T-cell (primary cell): ENCODE results near the gene MAPK8IP1. TPM values are rescaled to one million over a fixed set of nuclear protein-coding genes. Genes with fewer than 3 reads are reported as not detected.

ENCODE experiments used
- ATAC-seq, 4 experiments: fragments of 200-7000 bp in 3 of 4; fragments of 150-1000 bp in 1 of 4; cut with Tn5 transposase; replicated peaks in 1 of 4; 1 replicate in 3 of 4; 2 replicates in 1 of 4; pipeline ENCODE4 v1.10.0; 2021; ENCODE audit warnings: moderate library complexity in 3 of 4, mild to moderate bottlenecking in 2 of 4, moderate number of reproducible peaks in 1 of 4
- CTCF ChIA-PET, 2 donors: fragments of 300-600 bp; sonication (Branson Sonifier 250); formaldehyde crosslinking; loops; one replicate each; lab custom pipeline; 2022; ENCODE audit warnings: antibody characterized with exemption in 2 of 2; lab: Charles Lee
- POLR2A ChIA-PET, 2 donors: fragments of 300-600 bp; sonication (Branson Sonifier 250); formaldehyde crosslinking; loops; one replicate each; lab custom pipeline; 2022; ENCODE audit warnings: antibody characterized with exemption in 2 of 2; lab: Charles Lee
- DNase-seq, 35 experiments: peaks; one replicate each; pipeline versions ENCODE4 v3.0.0 to v3.0.0-alpha.2; 2013 to 2023
- H3K27ac ChIP-seq: one replicate; pipeline ENCODE4 v1.5.1; 2013; ENCODE audit warnings: low read length
- H3K27me3 ChIP-seq, 2 experiments: replicated peaks in 1 of 2; 1 replicate in 1 of 2; 2 replicates in 1 of 2; pipeline versions ENCODE4 v1.6.1 to v1.7.0; 2013; ENCODE audit warnings: low read length in 1 of 2, mixed read lengths in 1 of 2; ENCODE audit not compliant: control insufficient read depth in 2 of 2, insufficient read depth in 2 of 2; ENCODE audit errors: extremely low read depth in 1 of 2
- H3K36me3 ChIP-seq, 2 donors: 1 replicate in 1 of 2; 2 replicates in 1 of 2; pipeline versions ENCODE4 v1.6.1 to v1.7.0; 2013; ENCODE audit warnings: low read length in 1 of 2; ENCODE audit not compliant: control insufficient read depth in 2 of 2, insufficient read depth in 1 of 2; ENCODE audit errors: extremely low read depth in 1 of 2
- H3K4me1 ChIP-seq, 2 experiments: 1 replicate in 1 of 2; 2 replicates in 1 of 2; pipeline versions ENCODE4 v1.6.1 to v1.7.0; 2013; ENCODE audit warnings: low read length in 2 of 2, mixed read lengths in 1 of 2; ENCODE audit not compliant: insufficient read depth in 2 of 2, control insufficient read depth in 1 of 2; ENCODE audit errors: extremely low read depth in 1 of 2
- H3K4me3 ChIP-seq, 2 donors: 1 replicate in 1 of 2; 2 replicates in 1 of 2; pipeline versions ENCODE4 v1.5.1 to v1.7.0; 2013; ENCODE audit warnings: mild to moderate bottlenecking in 2 of 2, low read length in 1 of 2, moderate library complexity in 1 of 2; ENCODE audit not compliant: control insufficient read depth in 1 of 2; ENCODE audit errors: extremely low read depth in 1 of 2
- H3K9me3 ChIP-seq: 2 replicates; pipeline ENCODE4 v1.7.0; 2013
- H3K27ac Mint-ChIP-seq, 2 donors: one replicate each; pipeline ENCODE4 v1.8.0; 2020 to 2021; ENCODE audit warnings: mild to moderate bottlenecking in 2 of 2, mixed read lengths in 2 of 2
- H3K27me3 Mint-ChIP-seq, 2 donors: one replicate each; pipeline ENCODE4 v1.8.0; 2021 to 2022; ENCODE audit warnings: mixed read lengths in 2 of 2
- H3K36me3 Mint-ChIP-seq: one replicate; pipeline ENCODE4 v1.8.0; 2021; ENCODE audit warnings: mixed read lengths
- H3K4me1 Mint-ChIP-seq, 3 donors: one replicate each; pipeline ENCODE4 v1.8.0; 2020 to 2022; ENCODE audit warnings: mixed read lengths in 3 of 3, mild to moderate bottlenecking in 1 of 3
- H3K4me3 Mint-ChIP-seq, 3 donors: one replicate each; pipeline ENCODE4 v1.8.0; 2020 to 2022; ENCODE audit warnings: mild to moderate bottlenecking in 3 of 3, mixed read lengths in 3 of 3, moderate library complexity in 3 of 3
- H3K9me3 Mint-ChIP-seq, 3 donors: one replicate each; pipeline ENCODE4 v1.8.0; 2020 to 2022; ENCODE audit warnings: mixed read lengths in 3 of 3
- WGBS: methylation state at CpG from one replicate; pipeline ENCODE4 v1.1.5; 2013; ENCODE audit warnings: missing lambda C conversion rate; ENCODE audit not compliant: insufficient coverage; 5-methylcytosine and 5-hydroxymethylcytosine counted together
- total RNA-seq, 35 experiments: library from RNA in 6 of 35; stranded (reverse) in 6 of 35; fragments of 120-200 nt in 1 of 35; gene quantifications; one replicate each; pipeline versions ENCODE4 v1.2.1 to v1.2.4 and lab custom pipeline; 2013 to 2026

The MAPK8IP1 gene
- total RNA-seq, 5 donors from 2014 or later (not counting 1 experiment from before 2014, with no cell fraction given): 0.90 to 9.9 (median 1.8) TPM

DNA sequence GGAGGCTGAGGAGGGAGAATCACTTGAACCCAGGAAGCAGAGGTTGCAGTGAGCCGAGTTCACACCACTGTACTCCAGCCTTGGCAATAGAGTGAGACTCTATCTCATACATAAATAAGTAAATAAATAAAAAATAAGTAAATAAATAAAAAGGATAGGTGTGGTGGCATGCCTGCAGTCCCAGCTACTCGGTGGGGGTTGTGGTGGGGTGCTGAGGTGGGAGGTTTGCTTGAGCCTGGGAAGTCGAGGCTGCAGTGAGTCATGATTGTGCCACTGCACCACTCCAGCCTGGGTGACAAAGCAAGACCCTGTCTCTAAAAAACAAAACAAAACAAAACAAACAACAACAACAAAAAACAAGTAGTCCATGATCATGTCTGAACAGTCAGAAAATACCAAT lies 40.1 kb downstream of the MAPK8IP1 start:
- no CpG with 5 or more reads among the region's 3 CpGs for WGBS
- Histone ChIP-seq H3K27ac (no peak overlapping the region), H3K36me3 (no peaks in the 10 kb centered on the region), H3K4me3 (no peak overlapping the region), H3K27me3 (peaks cover 3 to 20% of the 10 kb centered on the region in 2 experiments), H3K4me1 (peaks cover 0 to 60% of the 10 kb centered on the region in 2 experiments), H3K9me3 (no peaks in the 10 kb centered on the region)
- no peaks in the 10 kb centered on the region for H3K9me3 Mint-ChIP-seq
- H3K4me3 Mint-ChIP-seq: no peak overlapping the region
- no peaks in the 10 kb centered on the region for H3K36me3 Mint-ChIP-seq
- ChIA-PET POLR2A (no interaction called here), CTCF (no interaction called here)
- DNase-seq (no peak), ATAC-seq (no peak)
- peak overlapping the region in 1 of 2 donors; percentile 48 for H3K27ac Mint-ChIP-seq
- peaks cover 39 to 54% (median 41%) of the 10 kb centered on the region in 3 donors for H3K4me1 Mint-ChIP-seq
- peaks cover 0 to 13% of the 10 kb centered on the region in 2 donors for H3K27me3 Mint-ChIP-seq

- ChIA-PET POLR2A (no interaction called here), CTCF (no interaction called here)
- WGBS: 96% methylated on average over 9 of the region's 12 CpGs
- Histone ChIP-seq H3K27me3 (peaks cover 3 to 20% of the 10 kb centered on the region in 2 experiments), H3K27ac (no peak overlapping the region), H3K4me3 (no peak overlapping the region), H3K4me1 (peaks cover 0 to 64% of the 10 kb centered on the region in 2 experiments), H3K9me3 (no peaks in the 10 kb centered on the region), H3K36me3 (peaks cover 0 to under 1% of the 10 kb centered on the region in 2 donors)
- peaks cover 0 to 13% of the 10 kb centered on the region in 2 donors for H3K27me3 Mint-ChIP-seq
- no peak for ATAC-seq
- H3K27ac Mint-ChIP-seq: peak overlapping the region in 1 of 2 donors; percentile 44
- H3K4me3 Mint-ChIP-seq: no peak overlapping the region
- DNase-seq: peak in 2 of 35 experiments; percentile 5 to 22
- no peaks in the 10 kb centered on the region for H3K9me3 Mint-ChIP-seq
- H3K4me1 Mint-ChIP-seq: peaks cover 40 to 54% (median 42%) of the 10 kb centered on the region in 3 donors
- no peaks in the 10 kb centered on the region for H3K36me3 Mint-ChIP-seq
Measured at GRCh38 chr11:45926001-45926401, 40.5 kb downstream of the MAPK8IP1 start.

DNA sequence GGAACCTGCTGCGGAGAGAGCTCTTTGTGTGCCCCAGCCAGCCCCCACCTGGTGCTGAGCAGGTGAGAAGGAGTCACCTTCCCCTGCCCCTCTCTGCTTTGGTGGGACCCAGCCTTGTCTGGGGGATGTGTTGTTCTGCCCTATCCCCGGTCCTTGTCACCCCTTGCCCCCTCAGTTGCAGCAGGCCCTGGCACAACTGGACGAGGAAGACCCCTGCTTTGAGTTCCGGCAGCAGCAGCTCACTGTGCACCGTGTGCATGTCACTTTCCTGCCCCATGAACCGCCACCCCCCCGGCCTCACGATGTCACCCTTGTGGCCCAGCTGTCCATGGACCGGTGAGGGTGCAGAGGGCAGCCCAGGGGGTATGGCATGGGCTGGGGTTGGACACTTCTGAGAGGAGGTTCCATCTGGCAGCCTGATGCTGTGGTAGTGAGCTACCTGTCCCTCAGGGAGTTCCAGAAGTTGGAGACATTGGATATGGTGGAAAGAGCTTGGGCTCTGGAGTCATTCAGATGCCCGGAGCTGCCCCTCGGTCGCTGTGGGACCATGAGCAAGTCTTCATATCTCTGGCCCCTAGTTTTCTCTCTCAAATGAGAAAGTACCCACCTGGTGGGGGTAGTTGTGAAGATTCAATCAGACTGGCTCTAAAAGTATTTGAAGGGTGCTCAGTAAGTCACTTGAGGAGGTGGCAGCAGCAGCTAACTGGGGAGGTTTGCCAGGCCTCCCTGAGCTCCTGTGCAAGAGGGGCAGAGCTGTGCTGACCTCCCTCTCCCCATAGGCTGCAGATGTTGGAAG lies 41.3 kb downstream of the MAPK8IP1 start:
- ChIA-PET CTCF (interaction anchor here in 1 of 2 donors (1.1 kb wide), 1 partner anchor 74 kb away, joined by 5 read pairs; no protein-coding TSS in a partner anchor), POLR2A (no interaction called here)
- H3K27ac ChIP-seq: peak overlapping the region; percentile 52
- Mint-ChIP-seq H3K9me3 (no peaks in the 10 kb centered on the region), H3K4me1 (peaks cover 41 to 55% (median 45%) of the 10 kb centered on the region in 3 donors), H3K36me3 (peaks cover 3% of the 10 kb centered on the region), H3K27me3 (peaks cover 0 to 8% of the 10 kb centered on the region in 2 donors), H3K27ac (peak overlapping the region; percentile 53 to 74), H3K4me3 (no peak overlapping the region)
- peak in 2 of 35 experiments; percentile 5 to 21 for DNase-seq
- peaks cover 0 to 71% of the 10 kb centered on the region in 2 experiments for H3K4me1 ChIP-seq
- peaks cover 0 to 6% of the 10 kb centered on the region in 2 donors for H3K36me3 ChIP-seq
- H3K27me3 ChIP-seq: peaks cover 3 to 13% of the 10 kb centered on the region in 2 experiments
- no peak overlapping the region for H3K4me3 ChIP-seq
- WGBS: 94% methylated on average over 9 of the region's 12 CpGs
- ATAC-seq: no peak
- H3K9me3 ChIP-seq: no peaks in the 10 kb centered on the region

DNA sequence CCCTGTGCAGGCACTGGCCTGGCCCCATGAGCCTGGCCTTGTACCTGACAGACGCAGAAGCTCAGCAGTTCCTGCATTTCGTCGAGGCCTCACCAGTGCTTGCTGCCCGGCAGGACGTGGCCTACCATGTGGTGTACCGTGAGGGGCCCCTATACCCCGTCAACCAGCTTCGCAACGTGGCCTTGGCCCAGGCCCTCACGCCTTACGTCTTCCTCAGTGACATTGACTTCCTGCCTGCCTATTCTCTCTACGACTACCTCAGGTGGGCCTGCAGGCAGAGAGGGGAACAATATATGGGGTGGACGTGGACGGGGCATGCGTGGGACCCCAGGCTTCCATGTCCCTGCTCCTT lies 41.9 kb downstream of the MAPK8IP1 start:
- no peak overlapping the region for H3K4me3 Mint-ChIP-seq
- Histone ChIP-seq H3K4me3 (no peak overlapping the region), H3K4me1 (peaks cover 0 to 73% of the 10 kb centered on the region in 2 experiments), H3K27me3 (peaks cover 3 to 10% of the 10 kb centered on the region in 2 experiments), H3K27ac (peak overlapping the region; percentile 52), H3K9me3 (no peaks in the 10 kb centered on the region), H3K36me3 (peaks cover 0 to 12% of the 10 kb centered on the region in 2 donors)
- WGBS: 47% methylated on average over 12 of the region's 15 CpGs
- H3K4me1 Mint-ChIP-seq: peaks cover 45 to 61% (median 46%) of the 10 kb centered on the region in 3 donors
- ATAC-seq (no peak), DNase-seq (peak in 3 of 35 experiments; percentile 6 to 25 (median 10))
- H3K27ac Mint-ChIP-seq: peak overlapping the region; percentile 53 to 74
- peaks cover 5% of the 10 kb centered on the region for H3K36me3 Mint-ChIP-seq
- POLR2A ChIA-PET: no interaction called here
- CTCF ChIA-PET: interaction anchor here in 1 of 2 donors (1.1 kb wide), 1 partner anchor 73 kb away, joined by 5 read pairs; no protein-coding TSS in a partner anchor
- H3K27me3 Mint-ChIP-seq: peaks cover 0 to 7% of the 10 kb centered on the region in 2 donors
- no peaks in the 10 kb centered on the region for H3K9me3 Mint-ChIP-seq

DNA sequence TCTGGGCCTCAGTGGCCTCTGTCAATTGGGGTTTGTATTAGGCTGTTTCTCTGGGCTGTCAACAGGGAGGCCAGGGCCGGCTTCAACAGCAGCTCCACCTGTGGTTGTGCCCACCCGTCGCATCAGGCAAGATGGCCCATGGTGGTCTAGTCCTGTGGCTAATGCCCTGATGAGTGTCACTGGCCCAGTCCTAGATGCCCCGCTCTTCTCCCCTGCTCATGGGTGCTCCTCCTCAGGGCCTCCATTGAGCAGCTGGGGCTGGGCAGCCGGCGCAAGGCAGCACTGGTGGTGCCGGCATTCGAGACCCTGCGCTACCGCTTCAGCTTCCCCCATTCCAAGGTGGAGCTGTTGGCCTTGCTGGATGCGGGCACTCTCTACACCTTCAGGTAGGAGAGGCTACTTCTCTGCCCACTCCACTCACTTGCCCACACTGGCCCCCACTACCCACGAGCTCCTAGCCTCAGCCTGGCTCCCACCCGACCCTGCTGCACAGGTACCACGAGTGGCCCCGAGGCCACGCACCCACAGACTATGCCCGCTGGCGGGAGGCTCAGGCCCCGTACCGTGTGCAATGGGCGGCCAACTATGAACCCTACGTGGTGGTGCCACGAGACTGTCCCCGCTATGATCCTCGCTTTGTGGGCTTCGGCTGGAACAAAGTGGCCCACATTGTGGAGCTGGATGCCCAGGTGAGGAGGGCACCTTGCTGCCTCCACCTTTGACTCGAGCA lies 42.4 kb downstream of the MAPK8IP1 start:
- ATAC-seq: no peak

More for the DNA sequence above, 42.4 kb downstream of the MAPK8IP1 start:
- ChIA-PET POLR2A (no interaction called here), CTCF (interaction anchor here in 1 of 2 donors (1.1 kb wide), 1 partner anchor 73 kb away, joined by 5 read pairs; no protein-coding TSS in a partner anchor)
- Histone ChIP-seq H3K27me3 (peaks cover 3 to 10% of the 10 kb centered on the region in 2 experiments), H3K27ac (peak overlapping the region; percentile 52), H3K9me3 (no peaks in the 10 kb centered on the region), H3K4me1 (peaks cover 0 to 70% of the 10 kb centered on the region in 2 experiments), H3K36me3 (peaks cover 0 to 13% of the 10 kb centered on the region in 2 donors), H3K4me3 (no peak overlapping the region)
- Mint-ChIP-seq H3K27me3 (peaks cover 0 to 7% of the 10 kb centered on the region in 2 donors), H3K36me3 (peaks cover 5% of the 10 kb centered on the region), H3K4me1 (peaks cover 46 to 62% (median 47%) of the 10 kb centered on the region in 3 donors), H3K9me3 (no peaks in the 10 kb centered on the region), H3K27ac (peak overlapping the region; percentile 53 to 74), H3K4me3 (no peak overlapping the region)
- WGBS: 96% methylated on average over 21 of the region's 27 CpGs
- peak in 1 of 35 experiments; percentile 5 for DNase-seq
